Measurements from ENCODE around the gene KRT2.

DNA sequence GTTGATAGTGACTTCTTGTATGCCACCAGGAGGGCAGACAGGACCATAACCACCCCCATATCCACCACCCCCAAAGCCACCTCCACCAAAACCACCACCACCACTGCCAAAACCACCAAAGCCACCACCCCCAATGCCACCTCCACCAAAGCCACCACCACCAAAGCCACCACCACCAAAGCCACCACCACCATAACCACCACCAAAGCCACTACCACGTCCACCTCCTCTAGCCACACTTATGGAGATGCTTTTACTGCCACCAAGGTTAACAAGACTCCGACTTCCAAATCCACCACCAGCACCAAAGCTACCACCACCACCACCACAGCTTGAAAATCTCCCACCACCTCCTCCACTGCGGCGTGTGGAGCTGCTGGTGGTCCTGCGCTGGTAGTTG, 27.9 kb upstream of the KRT2 start:
- no peak for TF ChIP-seq ATF7 (IDR thresholded peaks at IDR 0.05)
- no peak for TF ChIP-seq RAD21 (CRISPR knock-in tag; conservative IDR thresholded peaks at IDR 0.05 in 1 of 2, IDR thresholded peaks at IDR 0.05 in 1 of 2)
- no peak for TF ChIP-seq PHF8 (IDR thresholded peaks at IDR 0.05; ENCODE audit: borderline replicate concordance, low read length)

All from K562 (cell line).